ENCODE measurements around the gene FLNC. TPM values are rescaled to one million over a fixed set of nuclear protein-coding genes. Genes with fewer than 3 reads are reported as not detected.

The FLNC gene
- polyA plus RNA-seq, 4 donors, result 12.1 to 18.6 (median 17.6) TPM

GRCh38 chr7:128859232-128860157 lies 29.3 kb downstream of the FLNC start:
- no peak for DNase-seq (ENCODE audit: low read depth in 4 of 4, low spot score in 2 of 4)

GRCh38 chr7:128860158-128861073 lies 30.2 kb downstream of the FLNC start:
- DNase-seq (ENCODE audit: low read depth in 4 of 4, low spot score in 2 of 4), result no peak

GRCh38 chr7:128861957-128862570 lies 31.9 kb downstream of the FLNC start:
- DNase-seq (ENCODE audit: low read depth in 4 of 4, low spot score in 2 of 4), result no peak

- DNase-seq (ENCODE audit: low read depth in 4 of 4, low spot score in 2 of 4), result peak; percentile 93 to 97 (median 96)
These were observed 32.6 kb downstream of the FLNC start, which contains the start of gene ATP6V1F for GRCh38 chr7:128862571-128863432. Gene ATP6V1F (plus strand): TSS chr7:128862856. CDS start chr7:128862905, 49 bp downstream.

GRCh38 chr7:128863433-128863989 lies 33.3 kb downstream of the FLNC start:
- DNase-seq (ENCODE audit: low read depth in 4 of 4, low spot score in 2 of 4), result peak in 1 of 4 donors; percentile 39

- DNase-seq (ENCODE audit: low read depth in 4 of 4, low spot score in 2 of 4), result no peak
These were observed 35.1 kb downstream of the FLNC start for GRCh38 chr7:128865303-128865702.

GRCh38 chr7:128865996-128866877 lies 36.0 kb downstream of the FLNC start:
- no peak for DNase-seq (ENCODE audit: low read depth in 4 of 4, low spot score in 2 of 4)

GRCh38 chr7:128867241-128867640 lies 37.0 kb downstream of the FLNC start:
- DNase-seq (ENCODE audit: low read depth in 4 of 4, low spot score in 2 of 4), result no peak

- DNase-seq (ENCODE audit: low read depth in 4 of 4, low spot score in 2 of 4), result no peak
These were observed 37.8 kb downstream of the FLNC start for GRCh38 chr7:128867842-128868623.

- DNase-seq (ENCODE audit: low read depth in 4 of 4, low spot score in 2 of 4), result no peak
These were observed 38.5 kb downstream of the FLNC start for GRCh38 chr7:128868624-128869137.

GRCh38 chr7:128869138-128869943 lies 39.1 kb downstream of the FLNC start:
- DNase-seq (ENCODE audit: low read depth in 4 of 4, low spot score in 2 of 4), result peak in 1 of 4 donors; percentile 25

- DNase-seq (ENCODE audit: low read depth in 4 of 4, low spot score in 2 of 4), result no peak
These were observed 39.7 kb downstream of the FLNC start for GRCh38 chr7:128869944-128870285.

- DNase-seq (ENCODE audit: low read depth in 4 of 4, low spot score in 2 of 4), result no peak
These were observed 40.8 kb downstream of the FLNC start for GRCh38 chr7:128871050-128871449.

GRCh38 chr7:128872394-128872824 lies 42.2 kb downstream of the FLNC start:
- DNase-seq (ENCODE audit: low read depth in 4 of 4, low spot score in 2 of 4), result no peak

GRCh38 chr7:128873234-128873633 lies 43.0 kb downstream of the FLNC start:
- no peak for DNase-seq (ENCODE audit: low read depth in 4 of 4, low spot score in 2 of 4)

GRCh38 chr7:128874140-128875031 lies 44.2 kb downstream of the FLNC start:
- DNase-seq (ENCODE audit: low read depth in 4 of 4, low spot score in 2 of 4), result no peak
